ENCODE measurements around the gene DUSP18. TPM values are rescaled to one million over a fixed set of nuclear protein-coding genes. Genes with fewer than 3 reads are reported as not detected.
A peak's percentile ranks its signal among the peaks of the same experiment; 100 is the strongest.
"Not testable (repeated sequence)": the region's sequence is repeated elsewhere in the genome, so short reads cannot be mapped to it uniquely, and the experiment has no call there.

Gene DUSP18
- 1 to 10 TPM; 7.3 to 7.6 TPM for total RNA-seq
- polyA plus RNA-seq (2013, experiment 1 of 2): 7.5 TPM
- 7.4 TPM for polyA plus RNA-seq (2013, experiment 2 of 2)
- long read RNA-seq, experiment 1: 0 reads
- long read RNA-seq, experiment 2, transcript DUSP18-201 (2 exons, 2,479 nt): major isoform, 10 of 19 reads
- long read RNA-seq, experiment 2, partial matches to known transcripts: 0 of 19 reads
- long read RNA-seq, experiment 2, other reads (novel, unspliced or antisense): 7 of 19 reads
- long read RNA-seq, experiment 3, transcript DUSP18-201 (2 exons, 2,479 nt): major isoform, 26 of 38 reads
- long read RNA-seq, experiment 3, partial matches to known transcripts: 0 of 38 reads
- long read RNA-seq, experiment 3, other reads (novel, unspliced or antisense): 7 of 38 reads
- long read RNA-seq, experiment 4, partial matches to known transcripts: 0 of 4 reads
- long read RNA-seq, experiment 4, other reads (novel, unspliced or antisense): 1 of 4 reads

DNA sequence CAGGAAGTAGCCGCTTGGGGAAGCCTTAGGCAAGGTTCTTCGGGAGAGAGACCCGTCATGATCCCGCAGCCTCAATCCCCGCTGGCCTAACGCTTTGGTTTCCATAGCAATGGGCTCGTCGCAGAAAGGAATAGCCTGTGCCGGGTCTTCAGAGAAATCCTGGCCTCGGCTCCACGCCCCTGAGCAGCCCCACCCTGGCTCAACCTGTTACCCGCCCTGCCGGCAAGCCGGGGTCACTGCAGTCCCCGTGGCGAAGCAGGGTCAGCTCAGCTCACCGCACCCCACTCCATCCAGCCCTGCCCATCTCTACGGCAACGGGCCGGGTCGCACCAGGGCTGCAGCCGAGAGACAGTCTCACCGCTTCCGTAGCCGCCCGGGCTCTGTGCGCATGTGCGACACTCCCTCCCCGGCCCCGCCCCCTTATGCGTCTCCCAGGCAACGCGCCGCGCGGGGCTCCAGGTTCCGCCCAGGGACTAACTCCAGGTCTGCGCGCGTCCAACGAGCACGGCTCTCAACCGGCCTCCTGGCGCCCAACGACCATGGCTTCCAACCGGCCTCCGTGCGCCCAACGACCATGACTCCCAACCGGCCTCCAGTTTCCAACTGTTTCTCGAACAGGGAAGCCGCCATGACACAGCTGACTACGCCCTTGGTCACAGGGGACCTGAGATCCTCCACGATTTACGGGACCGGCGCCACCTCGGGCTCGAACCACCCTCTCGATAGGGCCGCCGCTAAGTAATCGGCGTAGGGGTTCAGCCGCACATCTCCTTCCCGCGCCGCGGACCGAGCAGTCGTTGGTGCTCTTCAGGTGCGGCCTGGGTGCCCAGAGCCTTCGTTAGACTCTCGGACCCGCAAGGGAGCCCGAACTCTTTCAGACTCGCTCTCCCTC is at the start of gene DUSP18:
TSS of gene DUSP18 (minus strand) at position 382 of the 892 bp plus-strand sequence. CDS start 3,872 bp downstream, outside the sequence.
- Histone ChIP-seq H3K4me1 (ENCODE audit: control insufficient read depth, insufficient read depth, low read length) (no peaks in the 10 kb centered on the region), H3K36me3 (ENCODE audit: control insufficient read depth, insufficient read depth, low read length) (peaks cover 7% of the 10 kb centered on the region), H3K9ac (ENCODE audit: extremely low read depth, low read length, poor library complexity, severe bottlenecking) (peak within 1 kb of the TSS; percentile 77), H3K27me3 (ENCODE audit: control insufficient read depth, insufficient read depth, low read length, poor library complexity, severe bottlenecking) (peaks cover 14% of the 10 kb centered on the region), H3K27ac (ENCODE audit: low read depth, low read length) (no peak within 1 kb of the TSS), H3K9me3 (ENCODE audit: control insufficient read depth, low read length) (no peaks in the 10 kb centered on the region), H3K4me3 (ENCODE audit: low read length) (peak within 1 kb of the TSS; percentile 85)
- Mint-ChIP-seq H3K27me3 (ENCODE audit: insufficient read depth) (peaks cover 36% of the 10 kb centered on the region), H3K4me3 (peak within 1 kb of the TSS; percentile 74), H3K36me3 (ENCODE audit: low read depth) (peaks cover 11% of the 10 kb centered on the region), H3K4me1 (peaks cover 13% of the 10 kb centered on the region), H3K27ac (peak within 1 kb of the TSS; percentile 91), H3K9me3 (no peaks in the 10 kb centered on the region)
- peak; percentile 99 for DNase-seq
- 1 to 3% methylated on average over 47 to 77 of the region's 77 CpGs for WGBS, 2 experiments (ENCODE audit: insufficient coverage in 1 of 2, insufficient read length in 1 of 2)
- TF ChIP-seq, protein P1, sequence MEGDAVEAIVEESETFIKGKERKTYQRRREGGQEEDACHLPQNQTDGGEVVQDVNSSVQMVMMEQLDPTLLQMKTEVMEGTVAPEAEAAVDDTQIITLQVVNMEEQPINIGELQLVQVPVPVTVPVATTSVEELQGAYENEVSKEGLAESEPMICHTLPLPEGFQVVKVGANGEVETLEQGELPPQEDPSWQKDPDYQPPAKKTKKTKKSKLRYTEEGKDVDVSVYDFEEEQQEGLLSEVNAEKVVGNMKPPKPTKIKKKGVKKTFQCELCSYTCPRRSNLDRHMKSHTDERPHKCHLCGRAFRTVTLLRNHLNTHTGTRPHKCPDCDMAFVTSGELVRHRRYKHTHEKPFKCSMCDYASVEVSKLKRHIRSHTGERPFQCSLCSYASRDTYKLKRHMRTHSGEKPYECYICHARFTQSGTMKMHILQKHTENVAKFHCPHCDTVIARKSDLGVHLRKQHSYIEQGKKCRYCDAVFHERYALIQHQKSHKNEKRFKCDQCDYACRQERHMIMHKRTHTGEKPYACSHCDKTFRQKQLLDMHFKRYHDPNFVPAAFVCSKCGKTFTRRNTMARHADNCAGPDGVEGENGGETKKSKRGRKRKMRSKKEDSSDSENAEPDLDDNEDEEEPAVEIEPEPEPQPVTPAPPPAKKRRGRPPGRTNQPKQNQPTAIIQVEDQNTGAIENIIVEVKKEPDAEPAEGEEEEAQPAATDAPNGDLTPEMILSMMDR (conservative IDR thresholded peaks at IDR 0.05): peak; percentile 76

DNA sequence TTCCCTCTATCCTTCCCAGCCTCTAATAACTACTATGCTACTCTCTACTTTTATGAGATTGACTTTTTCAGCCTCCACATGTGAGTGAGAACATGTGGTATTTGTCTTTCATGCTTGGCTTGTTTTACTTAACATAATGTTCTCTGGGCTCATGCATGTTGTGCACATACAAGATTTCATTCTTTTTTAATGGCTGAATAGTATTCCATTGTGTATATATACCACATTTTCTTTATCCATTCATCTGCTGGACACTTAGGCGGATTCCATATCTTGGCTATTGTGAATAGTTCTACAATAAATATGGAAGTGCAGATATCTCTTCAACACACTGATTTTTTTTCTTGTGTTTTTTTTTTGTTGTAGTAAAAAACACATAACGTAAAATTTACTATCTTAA is 46.4 kb upstream of the DUSP18 start:
- Histone ChIP-seq H3K27me3 (ENCODE audit: control insufficient read depth, insufficient read depth, low read length, poor library complexity, severe bottlenecking) (no peaks in the 10 kb centered on the region), H3K4me1 (ENCODE audit: control insufficient read depth, insufficient read depth, low read length) (no peaks in the 10 kb centered on the region), H3K9me3 (ENCODE audit: control insufficient read depth, low read length) (no peaks in the 10 kb centered on the region), H3K36me3 (ENCODE audit: control insufficient read depth, insufficient read depth, low read length) (no peaks in the 10 kb centered on the region), H3K9ac (ENCODE audit: extremely low read depth, low read length, poor library complexity, severe bottlenecking) (no peak overlapping the region), H3K27ac (ENCODE audit: low read depth, low read length) (no peak overlapping the region), H3K4me3 (ENCODE audit: low read length) (no peak overlapping the region)
- H3K9me3 Mint-ChIP-seq: peaks cover 3% of the 10 kb centered on the region
- H3K27me3 Mint-ChIP-seq (ENCODE audit: insufficient read depth): no peaks in the 10 kb centered on the region
- H3K36me3 Mint-ChIP-seq (ENCODE audit: low read depth): no peaks in the 10 kb centered on the region
- TF ChIP-seq, protein P1 (conservative IDR thresholded peaks at IDR 0.05): no peak
- WGBS, 2 experiments (ENCODE audit: insufficient coverage in 1 of 2, insufficient read length in 1 of 2): 90% methylated on average over 2 of the region's 2 CpGs; no CpG with 5 or more reads in 1 of the 2 experiments
- H3K4me1 Mint-ChIP-seq: peaks cover 15% of the 10 kb centered on the region
- DNase-seq: no peak
- H3K27ac Mint-ChIP-seq: no peak overlapping the region
- no peak overlapping the region for H3K4me3 Mint-ChIP-seq

GRCh38 chr22:30712094-30712493 is 44.4 kb upstream of the DUSP18 start:
- TF ChIP-seq, protein P1 (conservative IDR thresholded peaks at IDR 0.05): no peak
- no peak overlapping the region for H3K4me3 ChIP-seq (ENCODE audit: low read length)
- H3K9ac ChIP-seq (ENCODE audit: extremely low read depth, low read length, poor library complexity, severe bottlenecking): no peak overlapping the region
- H3K36me3 ChIP-seq (ENCODE audit: control insufficient read depth, insufficient read depth, low read length): no peaks in the 10 kb centered on the region
- H3K27me3 Mint-ChIP-seq (ENCODE audit: insufficient read depth): no peaks in the 10 kb centered on the region
- 88 to 93% methylated on average over 1 of the region's 1 CpG for WGBS, 2 experiments (ENCODE audit: insufficient coverage in 1 of 2, insufficient read length in 1 of 2)
- H3K4me1 Mint-ChIP-seq: peaks cover 2% of the 10 kb centered on the region
- H3K27ac ChIP-seq (ENCODE audit: low read depth, low read length): no peak overlapping the region
- no peaks in the 10 kb centered on the region for H3K36me3 Mint-ChIP-seq (ENCODE audit: low read depth)
- H3K4me1 ChIP-seq (ENCODE audit: control insufficient read depth, insufficient read depth, low read length): no peaks in the 10 kb centered on the region
- H3K27ac Mint-ChIP-seq: no peak overlapping the region
- no peak overlapping the region for H3K4me3 Mint-ChIP-seq
- H3K9me3 ChIP-seq (ENCODE audit: control insufficient read depth, low read length): no peaks in the 10 kb centered on the region
- DNase-seq: no peak
- no peaks in the 10 kb centered on the region for H3K27me3 ChIP-seq (ENCODE audit: control insufficient read depth, insufficient read depth, low read length, poor library complexity, severe bottlenecking)
- peaks cover 4% of the 10 kb centered on the region for H3K9me3 Mint-ChIP-seq

DNA sequence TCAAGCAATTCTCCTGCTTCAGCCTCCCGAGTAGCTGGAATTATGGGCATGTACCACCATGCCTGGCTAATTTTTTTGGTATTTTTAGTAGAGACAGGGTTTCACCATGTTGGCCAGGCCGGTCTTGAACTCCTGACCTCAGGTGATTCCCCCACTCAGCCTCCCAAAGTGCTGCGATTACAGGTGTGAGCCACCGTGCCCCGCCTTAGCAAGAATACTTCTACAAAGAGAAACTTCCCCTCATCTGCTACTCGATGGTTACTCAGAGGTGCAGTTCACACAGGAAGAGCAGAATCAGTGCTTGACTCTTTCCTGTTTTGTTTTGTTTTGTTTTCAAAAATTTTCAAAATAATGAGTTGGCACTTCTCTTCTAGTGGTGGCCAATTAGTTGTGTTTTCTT is 42.3 kb upstream of the DUSP18 start:
- not testable (repeated sequence) for H3K9me3 Mint-ChIP-seq
- 81 to 88% methylated on average over 6 of the region's 6 CpGs for WGBS, 2 experiments (ENCODE audit: insufficient coverage in 1 of 2, insufficient read length in 1 of 2)

More for the DNA sequence above, 42.3 kb upstream of the DUSP18 start:
- peaks cover 18% of the 10 kb centered on the region for H3K4me1 Mint-ChIP-seq
- not testable (repeated sequence) for H3K4me3 ChIP-seq (ENCODE audit: low read length); H3K9ac ChIP-seq (ENCODE audit: extremely low read depth, low read length, poor library complexity, severe bottlenecking); H3K27ac ChIP-seq (ENCODE audit: low read depth, low read length); DNase-seq; H3K4me1 ChIP-seq (ENCODE audit: control insufficient read depth, insufficient read depth, low read length); H3K36me3 Mint-ChIP-seq (ENCODE audit: low read depth); H3K36me3 ChIP-seq (ENCODE audit: control insufficient read depth, insufficient read depth, low read length); H3K27me3 ChIP-seq (ENCODE audit: control insufficient read depth, insufficient read depth, low read length, poor library complexity, severe bottlenecking); H3K4me3 Mint-ChIP-seq; H3K27ac Mint-ChIP-seq; H3K27me3 Mint-ChIP-seq (ENCODE audit: insufficient read depth); H3K9me3 ChIP-seq (ENCODE audit: control insufficient read depth, low read length)

All from endodermal cell (in vitro differentiated cells).